Vagina (tissue), 2 donors: ENCODE data around the gene MCTP2. TPM values are rescaled to one million over a fixed set of nuclear protein-coding genes. Genes with fewer than 3 reads are reported as not detected.

Experiments
- DNase-seq, 2 donors: peaks; one replicate each; pipeline ENCODE4 v3.0.0-alpha.2; 2017; ENCODE audit errors: extremely low spot score in 2 of 2
- H3K27ac ChIP-seq: fragments of 200-600 bp; sonication (generic); one replicate; pipeline ENCODE4 v1.5.1; 2019
- H3K27me3 ChIP-seq: fragments of 200-600 bp; sonication (generic); one replicate; pipeline ENCODE4 v1.5.1; 2019
- H3K36me3 ChIP-seq, 2 donors: fragments of 200-600 bp; sonication (generic); one replicate each; pipeline ENCODE4 v1.5.1; 2017 to 2019
- H3K4me1 ChIP-seq: fragments of 200-600 bp; sonication (generic); one replicate; pipeline ENCODE4 v1.5.1; 2019
- H3K4me3 ChIP-seq, 2 donors: fragments of 200-600 bp; sonication (generic); 1 replicate in 1 of 2; 2 replicates in 1 of 2; pipeline ENCODE4 v1.5.1; 2016 to 2019
- H3K9me3 ChIP-seq: fragments of 200-600 bp; sonication (generic); one replicate; pipeline ENCODE4 v1.5.1; 2019
- POLR2A ChIP-seq, 2 donors: fragments of 450-650 bp; IDR thresholded peaks; one replicate each; pipeline ENCODE4 v1.6.1; 2017; ENCODE audit warnings: antibody characterized with exemption in 2 of 2, mild to moderate bottlenecking in 2 of 2, moderate library complexity in 2 of 2
- POLR2AphosphoS5 ChIP-seq, 2 donors: sonication (generic); formaldehyde crosslinking; IDR thresholded peaks; one replicate each; pipeline ENCODE4 v1.9.0; 2017; ENCODE audit warnings: antibody characterized with exemption in 2 of 2, mild to moderate bottlenecking in 2 of 2, low read depth in 1 of 2; ENCODE audit not compliant: insufficient read depth in 1 of 2
- intact Hi-C: fragments of 100-400 bp; cut with DNase I; formaldehyde crosslinking; loops from one replicate; pipeline ENCODE4 v1.15.1; 2023
- total RNA-seq: library from RNA; depleted of rRNA; stranded (reverse); fragments of >200 nt; gene quantifications from one replicate; pipeline ENCODE4 v1.2.3, GENCODE V29; 2016
- TF ChIP-seq, protein P1 (sequence below), 3 experiments: fragments of 450-650 bp in 2 of 3; fragments of 200-600 bp in 1 of 3; sonication (generic) in 1 of 3; IDR thresholded peaks; one replicate each; pipeline ENCODE4 v1.5.1; 2017 to 2019; ENCODE audit warnings: antibody characterized with exemption in 3 of 3, mild to moderate bottlenecking in 2 of 3, moderate library complexity in 2 of 3

Gene MCTP2
- total RNA-seq, 1 donor from 2014 or later, result 21.1 TPM

DNA sequence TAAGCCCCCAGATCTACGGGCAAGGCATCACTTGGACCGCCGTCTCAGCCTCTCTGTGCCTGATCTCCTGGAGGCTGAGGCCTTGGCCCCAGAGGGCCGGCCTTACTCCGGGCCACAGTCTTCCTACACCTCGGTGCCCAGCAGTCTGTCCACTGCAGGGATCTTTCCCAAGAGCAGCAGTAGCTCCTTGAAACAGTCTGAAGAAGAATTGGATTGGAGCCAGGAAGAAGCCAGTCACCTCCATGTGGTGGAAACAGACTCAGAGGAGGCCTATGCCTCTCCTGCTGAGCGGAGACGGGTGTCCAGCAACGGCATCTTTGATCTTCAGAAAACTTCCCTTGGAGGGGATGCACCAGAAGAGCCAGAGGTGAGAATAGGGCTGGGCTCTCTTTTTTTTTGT, 67.0 kb downstream of the MCTP2 start:
- TF ChIP-seq POLR2AphosphoS5 (IDR thresholded peaks at IDR 0.05; ENCODE audit: insufficient read depth in 1 of 2, low read depth in 1 of 2) (no peak), POLR2A (IDR thresholded peaks at IDR 0.05) (no peak)
- TF ChIP-seq, protein P1, sequence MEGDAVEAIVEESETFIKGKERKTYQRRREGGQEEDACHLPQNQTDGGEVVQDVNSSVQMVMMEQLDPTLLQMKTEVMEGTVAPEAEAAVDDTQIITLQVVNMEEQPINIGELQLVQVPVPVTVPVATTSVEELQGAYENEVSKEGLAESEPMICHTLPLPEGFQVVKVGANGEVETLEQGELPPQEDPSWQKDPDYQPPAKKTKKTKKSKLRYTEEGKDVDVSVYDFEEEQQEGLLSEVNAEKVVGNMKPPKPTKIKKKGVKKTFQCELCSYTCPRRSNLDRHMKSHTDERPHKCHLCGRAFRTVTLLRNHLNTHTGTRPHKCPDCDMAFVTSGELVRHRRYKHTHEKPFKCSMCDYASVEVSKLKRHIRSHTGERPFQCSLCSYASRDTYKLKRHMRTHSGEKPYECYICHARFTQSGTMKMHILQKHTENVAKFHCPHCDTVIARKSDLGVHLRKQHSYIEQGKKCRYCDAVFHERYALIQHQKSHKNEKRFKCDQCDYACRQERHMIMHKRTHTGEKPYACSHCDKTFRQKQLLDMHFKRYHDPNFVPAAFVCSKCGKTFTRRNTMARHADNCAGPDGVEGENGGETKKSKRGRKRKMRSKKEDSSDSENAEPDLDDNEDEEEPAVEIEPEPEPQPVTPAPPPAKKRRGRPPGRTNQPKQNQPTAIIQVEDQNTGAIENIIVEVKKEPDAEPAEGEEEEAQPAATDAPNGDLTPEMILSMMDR (IDR thresholded peaks at IDR 0.05), result no peak
- intact Hi-C loops, result no loop called here
- Histone ChIP-seq H3K36me3 (no peaks in the 10 kb centered on the region), H3K4me1 (no peaks in the 10 kb centered on the region), H3K9me3 (no peaks in the 10 kb centered on the region), H3K27me3 (no peaks in the 10 kb centered on the region), H3K4me3 (no peak overlapping the region), H3K27ac (no peak overlapping the region)
- no peak for DNase-seq

DNA sequence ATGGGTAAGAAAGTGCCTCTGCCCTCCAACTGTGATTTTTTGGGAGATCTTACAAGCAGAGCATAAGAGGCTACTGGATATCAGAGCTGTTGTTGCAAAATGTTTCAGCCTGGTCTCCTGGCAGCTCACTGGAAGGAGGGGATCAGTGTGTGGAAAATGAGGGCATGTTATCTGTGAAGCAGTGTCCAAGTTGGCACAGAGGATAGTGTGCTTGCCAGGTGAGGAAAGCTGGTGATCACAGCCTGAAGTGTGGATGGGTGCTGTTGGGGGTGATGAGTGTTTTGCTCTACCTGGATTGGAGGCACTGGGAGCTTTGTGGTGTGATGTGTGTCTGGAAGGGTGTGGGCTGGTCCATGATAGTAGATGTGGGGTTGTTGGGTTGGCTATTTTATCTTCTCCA, 69.3 kb downstream of the MCTP2 start:
- H3K4me3 ChIP-seq, result no peak overlapping the region
- H3K27ac ChIP-seq, result no peak overlapping the region
- no peak for DNase-seq
- H3K9me3 ChIP-seq, result no peaks in the 10 kb centered on the region
- H3K4me1 ChIP-seq, result no peaks in the 10 kb centered on the region
- peaks cover 0 to 3% of the 10 kb centered on the region in 2 donors for H3K36me3 ChIP-seq
- TF ChIP-seq POLR2AphosphoS5 (IDR thresholded peaks at IDR 0.05; ENCODE audit: insufficient read depth in 1 of 2, low read depth in 1 of 2) (no peak), POLR2A (IDR thresholded peaks at IDR 0.05) (no peak)
- TF ChIP-seq, protein P1 (IDR thresholded peaks at IDR 0.05), result no peak
- H3K27me3 ChIP-seq, result no peaks in the 10 kb centered on the region
- intact Hi-C loops, result no loop called here

DNA sequence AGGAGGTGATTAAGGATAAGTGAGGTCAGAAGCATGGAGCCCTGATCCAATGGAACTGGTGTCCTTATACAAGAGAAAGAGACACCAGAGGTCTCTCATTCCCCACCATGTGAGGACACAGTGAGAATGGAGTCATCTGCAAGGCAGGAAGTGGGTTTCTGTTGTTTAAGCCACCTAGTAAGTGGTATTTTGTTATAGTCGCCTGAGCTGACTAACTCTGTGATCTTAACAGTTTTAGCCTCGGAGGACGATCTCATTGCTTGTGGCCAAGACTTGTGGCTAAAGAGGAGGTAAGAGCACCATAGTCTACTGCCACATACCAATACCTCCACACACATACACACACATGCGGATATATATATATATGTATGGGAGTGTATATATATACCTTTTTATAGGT, 73.8 kb downstream of the MCTP2 start:
- H3K9me3 ChIP-seq, result no peaks in the 10 kb centered on the region
- H3K36me3 ChIP-seq, result peaks cover 0 to 3% of the 10 kb centered on the region in 2 donors
- H3K4me1 ChIP-seq, result no peaks in the 10 kb centered on the region
- TF ChIP-seq POLR2AphosphoS5 (IDR thresholded peaks at IDR 0.05; ENCODE audit: insufficient read depth in 1 of 2, low read depth in 1 of 2), result no peak
- intact Hi-C loops, result no loop called here
- H3K27ac ChIP-seq, result no peak overlapping the region
- no peak overlapping the region for H3K4me3 ChIP-seq
- DNase-seq, result no peak
- H3K27me3 ChIP-seq, result no peaks in the 10 kb centered on the region

DNA sequence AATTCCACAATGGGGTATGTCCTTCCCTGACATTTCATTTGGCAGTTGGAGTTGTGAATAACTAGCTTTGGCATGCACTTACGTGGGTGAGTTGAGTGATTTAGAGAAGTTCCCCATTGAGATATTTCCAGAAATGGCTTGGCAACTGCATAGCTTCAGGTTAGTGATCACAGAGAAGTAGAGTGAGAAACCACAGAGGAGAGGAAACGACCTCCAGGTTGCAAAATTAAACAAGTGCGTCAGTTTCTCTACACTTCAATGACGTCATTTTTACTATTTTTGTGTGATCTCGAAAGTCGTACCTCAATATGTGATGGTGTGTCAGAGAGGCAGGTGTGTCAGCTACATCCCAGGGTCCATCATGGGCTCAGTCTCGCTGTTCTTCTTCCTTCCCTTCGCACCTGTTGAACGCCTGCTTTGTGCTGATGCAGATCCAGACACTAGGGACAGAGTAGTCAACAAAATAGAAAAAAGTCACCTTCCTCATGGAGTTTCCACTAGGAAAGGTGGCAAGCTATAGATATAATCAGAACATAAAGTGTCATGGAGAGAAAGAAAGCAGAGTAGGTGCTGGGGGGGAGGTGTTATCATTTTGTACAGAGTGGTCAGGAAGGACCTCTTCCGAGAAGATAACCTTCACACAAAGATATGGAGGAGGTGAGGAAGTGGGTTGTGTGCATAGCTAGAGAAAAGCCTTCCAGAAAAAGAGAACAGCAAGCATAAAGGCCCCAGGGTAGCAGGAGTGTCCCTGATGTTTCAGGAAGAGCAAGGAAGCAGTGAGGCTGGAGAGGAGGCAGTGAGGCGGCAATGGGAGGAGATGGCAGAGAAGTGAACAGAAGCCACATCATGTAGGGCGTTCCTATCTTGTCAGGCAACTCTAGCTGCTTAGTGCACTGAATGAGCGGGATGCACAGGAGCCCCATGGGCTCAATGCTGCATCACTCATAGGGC, 75.6 kb downstream of the MCTP2 start:
- Histone ChIP-seq H3K4me1 (no peaks in the 10 kb centered on the region), H3K27me3 (no peaks in the 10 kb centered on the region), H3K27ac (no peak overlapping the region), H3K9me3 (no peaks in the 10 kb centered on the region), H3K4me3 (no peak overlapping the region), H3K36me3 (peaks cover 0 to 3% of the 10 kb centered on the region in 2 donors)
- TF ChIP-seq, protein P1 (IDR thresholded peaks at IDR 0.05), result no peak
- no peak for TF ChIP-seq POLR2AphosphoS5 (IDR thresholded peaks at IDR 0.05; ENCODE audit: insufficient read depth in 1 of 2, low read depth in 1 of 2)
- TF ChIP-seq POLR2A (IDR thresholded peaks at IDR 0.05), result no peak
- DNase-seq, result no peak
- intact Hi-C loops, result no loop called here

DNA sequence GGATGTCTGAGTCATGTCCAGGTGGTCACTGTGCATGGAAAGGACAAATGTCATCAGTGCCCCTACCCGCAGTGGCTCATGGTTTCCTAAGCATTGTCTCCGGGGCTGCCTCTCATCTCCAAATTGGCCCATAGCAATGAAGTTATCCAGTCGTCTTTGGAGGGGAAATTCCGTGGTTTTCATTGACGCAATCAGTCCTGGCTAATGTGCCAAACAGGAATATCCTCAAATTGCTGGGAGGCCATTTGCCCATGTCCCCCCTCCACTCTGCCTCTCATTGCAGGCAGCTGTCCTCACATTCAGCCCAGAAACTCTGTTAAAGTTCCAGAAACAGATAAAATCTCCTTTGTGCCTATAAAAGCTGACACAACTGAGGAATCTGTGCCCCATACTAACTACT, 81.6 kb downstream of the MCTP2 start:
- H3K27ac ChIP-seq, result no peak overlapping the region
- H3K4me3 ChIP-seq, result no peak overlapping the region
- no peaks in the 10 kb centered on the region for H3K27me3 ChIP-seq
- intact Hi-C loops, result no loop called here
- no peak for DNase-seq
- no peak for TF ChIP-seq POLR2AphosphoS5 (IDR thresholded peaks at IDR 0.05; ENCODE audit: insufficient read depth in 1 of 2, low read depth in 1 of 2)
- no peak for TF ChIP-seq POLR2A (IDR thresholded peaks at IDR 0.05)
- TF ChIP-seq, protein P1 (IDR thresholded peaks at IDR 0.05), result no peak
- no peaks in the 10 kb centered on the region for H3K36me3 ChIP-seq
- H3K4me1 ChIP-seq, result no peaks in the 10 kb centered on the region
- no peaks in the 10 kb centered on the region for H3K9me3 ChIP-seq
